Neural crest cell (in vitro differentiated cells): ENCODE data around the gene COLEC12. TPM values are rescaled to one million over a fixed set of nuclear protein-coding genes. Genes with fewer than 3 reads are reported as not detected.
"Not testable (repeated sequence)": the region's sequence is repeated elsewhere in the genome, so short reads cannot be mapped to it uniquely, and the experiment has no call there.

Source experiments
- DNase-seq: peaks from one replicate; pipeline ENCODE4 v3.0.0; 2021; ENCODE audit warnings: low read depth, mixed read lengths, low spot score
- H3K27ac Mint-ChIP-seq: one replicate; pipeline ENCODE4 v1.8.0; 2021; ENCODE audit warnings: mild to moderate bottlenecking, mixed read lengths; ENCODE audit not compliant: unreplicated experiment
- H3K27me3 Mint-ChIP-seq: 2 replicates; pipeline ENCODE4 v1.8.0; 2021; ENCODE audit warnings: low read depth, mild to moderate bottlenecking, mixed read lengths
- H3K36me3 Mint-ChIP-seq: 2 replicates; pipeline ENCODE4 v1.8.0; 2021; ENCODE audit warnings: low read depth, mild to moderate bottlenecking, mixed read lengths
- H3K4me1 Mint-ChIP-seq: 2 replicates; pipeline ENCODE4 v1.8.0; 2021; ENCODE audit warnings: mixed read lengths
- H3K4me3 Mint-ChIP-seq: one replicate; pipeline ENCODE4 v1.8.0; 2021; ENCODE audit warnings: mild to moderate bottlenecking, mixed read lengths
- H3K9me3 Mint-ChIP-seq: 2 replicates; pipeline ENCODE4 v1.8.0; 2021; ENCODE audit warnings: mixed read lengths
- CTCF ChIP-seq: fragments of 200-600 bp; sonication (generic); conservative IDR thresholded peaks from 2 replicates; pipeline ENCODE4 v1.5.0; 2021; ENCODE audit warnings: antibody characterized with exemption, mild to moderate bottlenecking
- total RNA-seq: library from RNA; stranded (reverse); gene quantifications from 2 replicates; pipeline ENCODE4 v1.2.1, GENCODE V29; 2021

The COLEC12 gene
- total RNA-seq, 1 donor from 2014 or later: 1.7 TPM

GRCh38 chr18:297936-298335, 202.6 kb downstream of the COLEC12 start:
- no peaks in the 10 kb centered on the region for H3K36me3 Mint-ChIP-seq

GRCh38 chr18:295756-296490, 204.6 kb downstream of the COLEC12 start:
- H3K4me3 Mint-ChIP-seq: no peak overlapping the region
- H3K9me3 Mint-ChIP-seq: peaks cover 3% of the 10 kb centered on the region

More at GRCh38 chr18:297936-298335, 202.6 kb downstream of the COLEC12 start:
- Mint-ChIP-seq H3K27ac (no peak overlapping the region), H3K4me3 (no peak overlapping the region), H3K4me1 (peaks cover 5% of the 10 kb centered on the region), H3K27me3 (no peaks in the 10 kb centered on the region), H3K9me3 (peaks cover 3% of the 10 kb centered on the region)
- TF ChIP-seq CTCF: no peak
- DNase-seq: no peak

GRCh38 chr18:294566-294965, 205.9 kb downstream of the COLEC12 start:
- H3K4me3 Mint-ChIP-seq: no peak overlapping the region
- DNase-seq: no peak
- H3K36me3 Mint-ChIP-seq: no peaks in the 10 kb centered on the region
- peaks cover 3% of the 10 kb centered on the region for H3K9me3 Mint-ChIP-seq
- TF ChIP-seq CTCF: no peak
- H3K4me1 Mint-ChIP-seq: peaks cover 5% of the 10 kb centered on the region
- H3K27me3 Mint-ChIP-seq: no peaks in the 10 kb centered on the region
- H3K27ac Mint-ChIP-seq: no peak overlapping the region

More at GRCh38 chr18:295756-296490, 204.6 kb downstream of the COLEC12 start:
- H3K27me3 Mint-ChIP-seq: no peaks in the 10 kb centered on the region
- no peak for DNase-seq
- no peaks in the 10 kb centered on the region for H3K36me3 Mint-ChIP-seq
- no peak overlapping the region for H3K27ac Mint-ChIP-seq
- H3K4me1 Mint-ChIP-seq: peaks cover 5% of the 10 kb centered on the region
- TF ChIP-seq CTCF: no peak

- Mint-ChIP-seq H3K27ac (no peak overlapping the region), H3K4me1 (peaks cover 5% of the 10 kb centered on the region), H3K9me3 (peaks cover 3% of the 10 kb centered on the region), H3K36me3 (no peaks in the 10 kb centered on the region), H3K27me3 (no peaks in the 10 kb centered on the region), H3K4me3 (no peak overlapping the region)
- DNase-seq: no peak
- no peak for TF ChIP-seq CTCF
These were observed 207.0 kb downstream of the COLEC12 start for GRCh38 chr18:293536-293935.

- no peak for TF ChIP-seq CTCF
These were observed 208.2 kb downstream of the COLEC12 start for GRCh38 chr18:292271-292670.

GRCh38 chr18:289970-290369, 210.5 kb downstream of the COLEC12 start:
- not testable (repeated sequence) for H3K36me3 Mint-ChIP-seq, DNase-seq, H3K27me3 Mint-ChIP-seq, H3K9me3 Mint-ChIP-seq, H3K4me3 Mint-ChIP-seq, H3K27ac Mint-ChIP-seq, H3K4me1 Mint-ChIP-seq

More at GRCh38 chr18:292271-292670, 208.2 kb downstream of the COLEC12 start:
- peaks cover 3% of the 10 kb centered on the region for H3K9me3 Mint-ChIP-seq
- H3K36me3 Mint-ChIP-seq: no peaks in the 10 kb centered on the region
- no peaks in the 10 kb centered on the region for H3K27me3 Mint-ChIP-seq
- no peak overlapping the region for H3K4me3 Mint-ChIP-seq
- no peak for DNase-seq
- no peak overlapping the region for H3K27ac Mint-ChIP-seq
- peaks cover 5% of the 10 kb centered on the region for H3K4me1 Mint-ChIP-seq
